Testis (tissue), 5 donors: ENCODE results near the gene TCEAL1. TPM values are rescaled to one million over a fixed set of nuclear protein-coding genes. Genes with fewer than 3 reads are reported as not detected.

Experiments
- DNase-seq: peaks from one replicate; pipeline ENCODE4 v3.0.0-alpha.2; 2019
- H3K27ac ChIP-seq, 2 donors: fragments of 200-600 bp; sonication (generic); one replicate each; pipeline ENCODE4 v1.5.1; 2019
- H3K27me3 ChIP-seq: fragments of 200-600 bp; sonication (generic); one replicate; pipeline ENCODE4 v1.5.1; 2019
- H3K36me3 ChIP-seq: fragments of 200-600 bp; sonication (generic); one replicate; pipeline ENCODE4 v1.5.1; 2017; ENCODE audit warnings: low read depth; ENCODE audit errors: missing control alignments
- H3K4me1 ChIP-seq: fragments of 200-600 bp; sonication (generic); one replicate; pipeline ENCODE4 v1.5.1; 2019
- H3K4me3 ChIP-seq, 2 donors: fragments of 200-600 bp; sonication (generic); one replicate each; pipeline ENCODE4 v1.5.1; 2017 to 2019
- H3K9me3 ChIP-seq: fragments of 200-600 bp; sonication (generic); one replicate; pipeline ENCODE4 v1.5.1; 2017
- CTCF ChIP-seq, 3 experiments: fragments of 450-650 bp in 2 of 3; fragments of 200-600 bp in 1 of 3; sonication (generic) in 1 of 3; IDR thresholded peaks; one replicate each; pipeline ENCODE4 v1.5.1; 2016 to 2019; ENCODE audit warnings: antibody characterized with exemption in 3 of 3, mild to moderate bottlenecking in 2 of 3, moderate library complexity in 1 of 3
- POLR2A ChIP-seq: fragments of 450-650 bp; IDR thresholded peaks from one replicate; pipeline ENCODE4 v1.6.1; 2017; ENCODE audit warnings: antibody characterized with exemption, mild to moderate bottlenecking, moderate library complexity
- WGBS, 2 donors: methylation state at CpG; one replicate each; pipeline ENCODE4 v1.1.5; 2018; 5-methylcytosine and 5-hydroxymethylcytosine counted together
- intact Hi-C: fragments of 100-400 bp; cut with DNase I; formaldehyde crosslinking; loops from one replicate; pipeline ENCODE4 v1.15.1; 2023; ENCODE audit warnings: low total_unique reads
- long read RNA-seq, 2 donors: transcript quantifications; one replicate each; lab custom pipeline, GENCODE V29; 2026
- polyA plus RNA-seq: library from polyadenylated mRNA; stranded (reverse); fragments of 350-450 nt; fragmentation: Illumina TruSeq; extraction: RNeasy Lipid Tissue Mini Kit (QIAGEN cat#74804); gene quantifications from one replicate; pipeline ENCODE4 v1.2.3, GENCODE V29; 2014; ENCODE audit warnings: low read depth, low replicate concordance; ENCODE audit not compliant: insufficient read depth
- total RNA-seq, 2 donors: library from RNA; depleted of rRNA; stranded (reverse); fragments of >200 nt; gene quantifications; one replicate each; pipeline ENCODE4 v1.2.3, GENCODE V29; 2016

Gene TCEAL1
- 10 to 100 TPM; 63.6 to 83.9 TPM for total RNA-seq
- 30.9 TPM for polyA plus RNA-seq
- long read RNA-seq, donor 1, transcript TCEAL1-201 (3 exons, 1,164 nt): major isoform, 10 of 38 reads
- long read RNA-seq, donor 1, partial matches to known transcripts: 8 of 38 reads
- long read RNA-seq, donor 1, other reads (novel, unspliced or antisense): 14 of 38 reads
- long read RNA-seq, donor 2, transcript TCEAL1-201 (3 exons, 1,164 nt): major isoform, 5 of 10 reads
- long read RNA-seq, donor 2, transcript TCEAL1-202 (3 exons, 1,201 nt): major isoform, 5 of 10 reads
- long read RNA-seq, donor 2, partial matches to known transcripts: 0 of 10 reads
- long read RNA-seq, donor 2, other reads (novel, unspliced or antisense): 0 of 10 reads

- no peaks in the 10 kb centered on the region for H3K4me1 ChIP-seq
- 1 to 3% methylated on average over 10 to 32 of the region's 32 CpGs for WGBS, 2 donors
These were observed at the start of gene TCEAL1 for GRCh38 chrX:103628386-103629317. TCEAL1 (plus strand) TSS chrX:103628975; CDS start chrX:103629917, 942 bp downstream.

GRCh38 chrX:103584596-103584995, 44.2 kb upstream of the TCEAL1 start:
- H3K27ac ChIP-seq: peak overlapping the region; percentile 95

More at GRCh38 chrX:103628386-103629317, at the start of gene TCEAL1:
- H3K9me3 ChIP-seq: no peaks in the 10 kb centered on the region
- intact Hi-C loops: loop anchor here (5.0 kb wide), 1 partner anchor 91 kb away; no protein-coding TSS in a partner anchor
- peak; percentile 86 for DNase-seq
- H3K27me3 ChIP-seq: no peaks in the 10 kb centered on the region
- peak within 1 kb of the TSS; percentile 93 to 96 for H3K27ac ChIP-seq
- peak; percentile 11 for TF ChIP-seq POLR2A
- no peak for TF ChIP-seq CTCF (IDR thresholded peaks at IDR 0.05)
- peak within 1 kb of the TSS; percentile 58 to 74 for H3K4me3 ChIP-seq
- H3K36me3 ChIP-seq: no peaks in the 10 kb centered on the region

GRCh38 chrX:103585411-103586313, 43.1 kb upstream of the TCEAL1 start, which contains the start of gene TCEAL4:
TCEAL4 (plus strand) TSS chrX:103585515; CDS start chrX:103586676, 1,161 bp downstream.
- peak within 1 kb of the TSS; percentile 68 to 86 for H3K4me3 ChIP-seq
- WGBS, 2 donors: 0% methylated on average over 12 to 36 of the region's 56 CpGs
- intact Hi-C loops: no loop called here
- DNase-seq: peak; percentile 84
- peak within 1 kb of the TSS; percentile 95 for H3K27ac ChIP-seq
- no peaks in the 10 kb centered on the region for H3K9me3 ChIP-seq
- no peaks in the 10 kb centered on the region for H3K27me3 ChIP-seq
- no peaks in the 10 kb centered on the region for H3K4me1 ChIP-seq
- TF ChIP-seq CTCF (IDR thresholded peaks at IDR 0.05): no peak
- TF ChIP-seq POLR2A: no peak
- H3K36me3 ChIP-seq: no peaks in the 10 kb centered on the region

More at GRCh38 chrX:103584596-103584995, 44.2 kb upstream of the TCEAL1 start:
- WGBS, 2 donors: 39 to 51% methylated on average over 2 to 3 of the region's 3 CpGs
- no peaks in the 10 kb centered on the region for H3K9me3 ChIP-seq
- intact Hi-C loops: no loop called here
- H3K27me3 ChIP-seq: no peaks in the 10 kb centered on the region
- H3K4me3 ChIP-seq: peak overlapping the region in 1 of 2 donors; percentile 86
- H3K4me1 ChIP-seq: no peaks in the 10 kb centered on the region
- TF ChIP-seq POLR2A (no peak), CTCF (IDR thresholded peaks at IDR 0.05) (no peak)
- DNase-seq: no peak
- H3K36me3 ChIP-seq: no peaks in the 10 kb centered on the region

- no peaks in the 10 kb centered on the region for H3K36me3 ChIP-seq
- 10% methylated on average over 3 of the region's 5 CpGs; no CpG with 5 or more reads in 1 of the 2 donors for WGBS, 2 donors
- H3K4me3 ChIP-seq: peak overlapping the region; percentile 68 to 86
- DNase-seq: peak; percentile 32
- no peak for TF ChIP-seq POLR2A
- TF ChIP-seq CTCF (IDR thresholded peaks at IDR 0.05): no peak
- H3K27ac ChIP-seq: peak overlapping the region; percentile 95
- intact Hi-C loops: no loop called here
- no peaks in the 10 kb centered on the region for H3K4me1 ChIP-seq
- H3K27me3 ChIP-seq: no peaks in the 10 kb centered on the region
- no peaks in the 10 kb centered on the region for H3K9me3 ChIP-seq
These were observed 42.5 kb upstream of the TCEAL1 start for GRCh38 chrX:103586314-103586646.
